SK-N-MC (cell line): ENCODE data around the gene THAP7.
"Not testable (repeated sequence)": the region's sequence is repeated elsewhere in the genome, so short reads cannot be mapped to it uniquely, and the experiment has no call there.

Source experiments
- DNase-seq: peaks from one replicate; pipeline ENCODE4 v3.0.0-alpha.2; 2011; ENCODE audit warnings: low read depth, low spot score
- H3K27ac ChIP-seq: fragments of 200-600 bp; sonication (generic); 2 replicates; pipeline ENCODE4 v1.5.1; 2016; ENCODE audit warnings: mixed run types
- H3K36me3 ChIP-seq: fragments of 200-600 bp; sonication (generic); 2 replicates; pipeline ENCODE4 v1.6.1; 2017; ENCODE audit warnings: antibody characterized with exemption, low read length, mixed read lengths; ENCODE audit not compliant: insufficient read depth
- H3K4me3 ChIP-seq: fragments of 200-600 bp; sonication (generic); 2 replicates; pipeline ENCODE4 v1.5.1; 2016
- H3K9ac ChIP-seq: fragments of 200-600 bp; sonication (generic); 2 replicates; pipeline ENCODE4 v1.8.0; 2017; ENCODE audit warnings: mixed run types, mixed read lengths; ENCODE audit not compliant: insufficient read length
- H3K9me3 ChIP-seq: fragments of 200-600 bp; sonication (generic); 2 replicates; pipeline ENCODE4 v1.6.1; 2017; ENCODE audit warnings: low read depth, mild to moderate bottlenecking, antibody characterized with exemption, low read length, moderate library complexity, mixed read lengths
- EZH2 ChIP-seq: fragments of 200-600 bp; sonication (generic); IDR thresholded peaks from one replicate; pipeline ENCODE4 v1.6.1; 2017; ENCODE audit warnings: antibody characterized with exemption
- FOXP2 ChIP-seq: optimal IDR thresholded peaks from 2 replicates; pipeline ENCODE3; 2011; ENCODE audit warnings: mild to moderate bottlenecking, moderate library complexity; ENCODE audit not compliant: insufficient read depth; ENCODE audit errors: extremely low read length, control extremely low read depth
- POLR2AphosphoS5 ChIP-seq: IDR thresholded peaks from 2 replicates; pipeline ENCODE4 v1.6.1; 2012; ENCODE audit warnings: mild to moderate bottlenecking, low read depth, low read length, borderline replicate concordance

THAP7 gene

DNA sequence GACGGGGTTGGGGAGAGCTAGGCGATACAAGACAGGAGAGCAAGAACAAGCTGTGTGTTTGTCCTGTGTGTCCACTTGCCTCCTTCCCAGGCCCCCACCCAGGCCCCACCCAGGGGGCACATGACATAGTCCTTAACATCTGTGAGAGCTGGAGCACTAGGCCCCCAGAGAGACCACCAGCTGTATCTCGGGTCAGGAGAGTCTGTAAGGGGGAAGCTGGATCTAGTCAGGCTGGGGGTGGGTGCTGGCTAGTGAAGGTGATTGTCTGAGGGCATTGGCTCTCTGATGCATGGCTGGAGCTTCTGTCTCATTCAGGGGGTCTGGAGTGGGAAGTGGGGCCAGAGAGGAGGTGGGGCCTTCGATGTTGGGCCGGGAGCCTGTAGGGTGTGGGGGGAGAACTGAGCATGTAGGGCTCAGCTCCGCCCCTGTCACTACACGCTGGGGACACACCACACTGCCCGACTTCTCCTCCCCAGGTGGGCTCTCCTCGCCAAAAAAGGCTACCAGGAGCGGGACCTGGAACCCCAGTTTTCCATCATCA is 13.6 kb upstream of the THAP7 start:
- no peak overlapping the region for H3K4me3 ChIP-seq
- H3K36me3 ChIP-seq = no peaks in the 10 kb centered on the region
- no peak for DNase-seq
- TF ChIP-seq POLR2AphosphoS5 (no peak), FOXP2 (no peak), EZH2 (no peak)
- H3K9ac ChIP-seq = no peak overlapping the region
- H3K9me3 ChIP-seq = no peaks in the 10 kb centered on the region
- no peak overlapping the region for H3K27ac ChIP-seq

DNA sequence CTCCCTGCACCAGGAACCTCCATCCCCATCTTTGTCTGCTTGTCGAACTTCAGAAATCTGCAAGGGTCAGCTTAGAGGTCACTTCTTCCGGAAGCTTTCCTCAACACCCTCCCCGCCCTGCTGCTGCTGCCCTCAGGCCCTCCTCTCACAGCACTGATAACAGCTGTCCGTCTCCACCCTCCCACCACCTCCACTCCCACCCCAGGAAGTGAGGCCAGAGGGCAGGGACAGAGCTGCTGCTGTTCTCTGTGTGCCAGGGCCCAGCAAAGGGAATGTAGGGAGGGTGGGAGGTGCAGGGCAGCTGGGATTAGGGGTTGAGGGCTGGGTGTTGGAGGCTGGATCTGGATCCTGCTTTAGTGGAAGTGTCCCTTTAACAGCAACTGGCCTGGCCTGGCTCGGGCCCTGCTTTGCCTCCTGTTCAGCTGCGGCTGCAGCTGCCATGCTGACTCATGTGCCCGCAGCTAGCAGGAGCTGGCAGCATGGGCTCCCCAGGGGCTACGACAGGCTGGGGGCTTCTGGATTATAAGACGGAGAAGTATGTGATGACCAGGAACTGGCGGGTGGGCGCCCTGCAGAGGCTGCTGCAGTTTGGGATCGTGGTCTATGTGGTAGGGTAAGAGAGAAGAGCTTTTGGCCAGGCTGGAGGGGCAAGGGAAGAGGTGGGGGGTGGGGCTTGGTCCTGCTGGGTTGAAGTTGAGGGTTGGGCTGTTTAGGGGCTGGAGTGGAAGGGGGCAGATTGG is 13.0 kb upstream of the THAP7 start, which contains the start of gene P2RX6:
Gene P2RX6, plus strand, starts transcription at position 440 of the 740 bp plus-strand sequence. Its CDS starts 10 bp downstream, at position 450.
- Histone ChIP-seq H3K36me3 (no peaks in the 10 kb centered on the region), H3K27ac (peak within 1 kb of the TSS; percentile 47), H3K4me3 (peak within 1 kb of the TSS; percentile 71), H3K9ac (no peak within 1 kb of the TSS), H3K9me3 (no peaks in the 10 kb centered on the region)
- TF ChIP-seq POLR2AphosphoS5 = no peak
- no peak for TF ChIP-seq FOXP2
- no peak for TF ChIP-seq EZH2
- no peak for DNase-seq

DNA sequence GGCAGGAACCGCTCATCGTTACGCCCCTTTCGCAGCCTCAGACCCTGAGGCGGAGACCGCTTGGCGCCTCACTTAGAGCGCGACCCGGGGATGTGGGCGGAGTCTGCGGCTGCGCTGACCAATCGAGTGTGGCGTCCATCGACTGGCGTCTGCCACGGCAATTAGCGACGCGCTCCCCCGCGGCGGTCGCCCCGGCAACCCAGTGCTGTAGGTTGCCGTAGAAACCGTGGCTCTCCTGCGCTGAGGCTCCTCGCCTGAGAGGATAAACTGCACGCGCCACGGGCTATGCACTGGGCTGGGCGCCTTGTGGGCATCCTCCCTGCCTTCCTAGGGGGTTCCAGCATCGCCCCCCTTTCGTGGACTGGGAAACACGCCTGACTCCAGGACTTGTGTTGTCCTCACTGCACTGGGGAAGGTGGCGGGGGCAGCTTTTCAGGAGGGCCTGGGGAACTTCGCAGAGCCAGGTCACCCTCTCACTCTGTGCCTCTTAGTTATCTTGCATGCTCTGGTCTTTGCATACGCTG is 12.3 kb upstream of the THAP7 start:
- peak overlapping the region; percentile 71 for H3K4me3 ChIP-seq
- TF ChIP-seq FOXP2 (no peak), EZH2 (no peak), POLR2AphosphoS5 (no peak)
- H3K9ac ChIP-seq = no peak overlapping the region
- DNase-seq = peak; percentile 75
- H3K36me3 ChIP-seq = no peaks in the 10 kb centered on the region
- peak overlapping the region; percentile 47; the same call in 1 of the 2 replicates for H3K27ac ChIP-seq
- no peaks in the 10 kb centered on the region for H3K9me3 ChIP-seq

DNA sequence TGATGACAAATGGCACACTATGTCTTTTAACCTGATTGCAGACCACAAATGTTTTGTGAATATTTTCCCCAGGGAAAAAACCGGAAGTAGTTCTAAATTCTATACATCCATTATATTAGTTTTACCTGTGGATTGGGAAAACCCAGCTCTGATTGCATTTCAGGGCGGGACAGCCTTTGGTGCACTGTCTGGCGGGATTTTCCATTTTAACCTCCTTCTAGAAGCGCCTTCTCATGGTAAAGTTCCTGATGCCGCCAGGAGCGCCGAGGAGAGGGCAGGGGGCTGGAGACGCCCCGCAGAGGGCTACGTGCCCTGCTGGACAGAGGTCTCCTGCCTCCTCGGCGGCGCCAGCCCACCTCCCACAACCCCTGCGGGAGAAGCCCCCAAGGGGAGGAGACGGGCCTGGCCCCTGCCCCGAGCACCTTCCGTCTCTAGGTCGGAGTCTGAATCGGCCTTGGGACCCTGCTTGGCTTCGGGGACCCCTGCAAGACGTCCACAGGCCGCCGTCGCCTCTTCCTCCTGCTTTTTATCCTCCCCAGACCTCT is 11.8 kb upstream of the THAP7 start:
- no peaks in the 10 kb centered on the region for H3K9me3 ChIP-seq
- peak overlapping the region; percentile 2 for H3K9ac ChIP-seq
- peak overlapping the region; percentile 47 for H3K27ac ChIP-seq
- peak overlapping the region; percentile 71 for H3K4me3 ChIP-seq
- DNase-seq = no peak
- H3K36me3 ChIP-seq = no peaks in the 10 kb centered on the region
- TF ChIP-seq FOXP2 (no peak), EZH2 (no peak), POLR2AphosphoS5 (peak; percentile 76; the same call in 1 of the 2 replicates)

DNA sequence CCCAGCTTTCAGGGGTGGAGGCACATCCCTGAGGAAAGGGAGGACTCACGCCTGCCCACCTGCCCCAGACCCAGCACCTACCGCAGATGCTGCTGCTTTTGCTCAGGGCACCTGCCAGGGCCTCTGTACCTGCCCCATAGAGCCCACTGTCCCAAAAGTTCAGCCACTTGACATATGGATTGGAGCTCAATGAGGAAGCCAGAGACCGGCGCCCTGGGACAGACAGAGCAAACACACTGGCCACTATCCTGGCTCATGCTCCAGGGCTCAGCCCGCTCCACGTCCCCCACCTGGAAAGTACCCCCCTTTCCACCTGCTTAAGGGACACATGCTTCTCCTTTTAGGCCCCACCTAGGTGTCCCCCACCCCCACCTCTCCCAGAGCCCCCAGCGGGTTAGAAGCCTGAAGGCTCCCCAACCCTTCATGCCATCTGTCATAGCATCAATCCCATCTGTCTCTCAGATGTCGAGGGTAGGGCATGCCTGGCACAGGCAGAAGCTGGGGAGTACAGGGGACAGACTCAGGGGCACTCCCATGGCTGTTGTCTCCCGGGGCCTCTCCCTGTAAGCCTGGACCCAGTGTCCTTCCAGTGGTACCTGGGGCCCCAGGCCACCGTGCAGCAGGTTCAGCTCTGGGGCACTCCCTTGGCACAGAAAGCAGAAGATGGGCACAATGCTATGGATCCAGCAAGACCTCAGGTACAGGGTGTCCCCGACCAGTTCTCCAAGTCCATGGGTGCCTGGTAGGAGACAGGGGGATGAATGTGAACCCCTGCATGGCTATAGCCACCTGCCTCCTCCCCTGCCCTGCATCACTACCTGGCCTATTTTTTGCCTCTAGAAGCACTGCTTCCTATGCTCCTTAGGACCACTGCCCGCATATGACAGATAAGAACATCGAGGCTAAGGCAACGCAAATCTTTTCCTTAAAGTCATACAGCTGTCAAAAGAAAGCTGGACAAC is 10.8 kb upstream of the THAP7 start:
- no peak overlapping the region for H3K9ac ChIP-seq
- no peak for DNase-seq
- H3K27ac ChIP-seq = 0 out of 2 replicates have a peak overlapping the region, but pooled peaks have one; percentile 47
- H3K9me3 ChIP-seq = no peaks in the 10 kb centered on the region
- no peaks in the 10 kb centered on the region for H3K36me3 ChIP-seq
- TF ChIP-seq FOXP2 = no peak
- TF ChIP-seq EZH2 = no peak
- no peak for TF ChIP-seq POLR2AphosphoS5
- no peak overlapping the region for H3K4me3 ChIP-seq

DNA sequence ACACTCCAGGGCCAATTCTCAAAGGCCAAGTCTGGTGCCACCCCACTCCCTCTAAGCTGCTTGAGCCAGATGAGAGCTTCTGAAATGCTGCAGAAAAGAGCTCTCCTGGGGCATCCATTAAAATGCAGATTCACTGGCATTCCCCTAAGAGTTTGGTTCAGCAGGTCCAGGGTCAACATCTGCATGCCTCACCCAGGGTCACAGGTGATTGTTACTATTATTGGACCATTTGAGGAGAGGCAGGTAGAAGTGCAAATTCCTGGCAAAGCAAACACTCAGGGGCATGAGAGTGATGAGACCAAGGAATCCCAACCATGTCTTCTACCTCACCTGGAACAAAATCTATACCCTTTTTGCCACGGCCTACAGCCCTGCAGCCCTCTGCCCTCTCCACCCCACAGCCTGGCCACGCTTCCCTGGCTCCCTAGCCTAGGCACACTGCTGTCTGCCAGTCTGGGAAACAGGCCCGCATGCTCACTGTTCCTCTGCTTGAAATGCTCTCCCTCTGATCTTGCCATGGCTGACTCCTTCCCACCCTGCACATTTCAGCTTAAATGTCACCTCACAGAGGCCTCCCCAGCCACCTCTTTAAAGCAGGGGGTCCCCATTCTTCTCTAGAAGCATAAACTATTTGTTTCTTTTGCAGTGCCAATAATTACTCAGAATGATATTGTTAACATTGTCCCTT is 8.7 kb upstream of the THAP7 start:
- Histone ChIP-seq H3K9ac (no peak overlapping the region), H3K9me3 (no peaks in the 10 kb centered on the region), H3K27ac (no peak overlapping the region), H3K4me3 (no peak overlapping the region), H3K36me3 (no peaks in the 10 kb centered on the region)
- TF ChIP-seq FOXP2 (no peak), POLR2AphosphoS5 (no peak), EZH2 (no peak)
- DNase-seq = no peak

DNA sequence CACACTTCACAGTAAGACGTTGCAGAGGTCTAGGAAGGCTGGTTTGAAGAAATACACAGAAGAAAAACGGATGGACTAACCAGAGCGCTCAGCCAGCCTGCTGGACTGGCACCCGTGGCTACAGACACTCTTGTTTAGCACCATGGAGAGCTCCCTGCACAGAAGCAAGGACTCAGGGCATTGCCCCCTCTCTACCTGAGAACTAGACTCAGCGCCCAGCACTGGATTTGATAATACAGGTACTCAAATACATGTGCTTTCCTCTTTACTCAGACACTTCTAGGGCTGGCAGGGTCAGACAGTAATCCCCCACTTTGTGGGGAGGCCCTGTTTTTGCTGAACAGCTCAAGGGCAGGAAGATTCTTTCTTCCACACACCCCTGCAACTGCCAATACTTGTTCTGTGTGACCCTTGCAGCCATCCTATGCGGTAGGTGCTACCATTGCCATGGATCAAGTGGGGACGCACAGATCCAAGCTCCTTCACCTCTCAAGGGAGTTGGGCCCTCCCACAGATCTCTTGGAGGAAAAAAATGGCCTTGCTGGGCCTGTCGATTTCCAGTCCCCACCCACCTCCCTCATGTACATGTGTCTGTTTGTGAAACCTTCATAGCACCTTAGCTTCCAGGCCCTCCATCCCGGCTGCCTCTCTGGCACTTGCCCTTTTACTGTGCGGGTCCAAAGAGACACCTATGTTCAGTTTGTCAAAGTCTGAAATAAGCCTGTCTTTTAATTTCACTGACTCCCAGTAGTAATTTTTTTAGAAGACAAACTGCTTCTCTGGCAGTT is 7.9 kb upstream of the THAP7 start:
- H3K27ac ChIP-seq = no peak overlapping the region
- TF ChIP-seq FOXP2 = no peak
- no peak for TF ChIP-seq EZH2
- no peak for TF ChIP-seq POLR2AphosphoS5
- no peak overlapping the region for H3K9ac ChIP-seq
- DNase-seq = peak; percentile 32
- H3K36me3 ChIP-seq = no peaks in the 10 kb centered on the region
- H3K4me3 ChIP-seq = no peak overlapping the region
- H3K9me3 ChIP-seq = no peaks in the 10 kb centered on the region

DNA sequence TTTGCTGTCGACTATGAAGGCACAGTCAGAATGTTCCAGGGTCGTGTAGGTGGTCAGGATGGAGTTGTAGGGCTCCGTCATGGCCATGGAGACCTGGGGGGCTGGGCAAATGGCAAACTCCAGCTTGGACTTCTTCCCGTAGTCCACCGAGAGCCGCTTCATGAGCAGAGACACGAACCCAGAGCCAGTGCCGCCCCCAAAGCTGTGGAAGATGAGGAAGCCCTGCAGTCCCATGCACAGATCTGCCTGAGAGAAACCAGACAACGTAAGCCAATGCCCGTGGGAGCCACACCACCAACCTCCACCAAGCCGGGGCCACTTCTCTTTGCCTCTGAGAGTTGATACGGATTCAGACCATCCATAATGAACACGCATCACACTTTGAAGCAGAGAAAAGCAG is 7.3 kb upstream of the THAP7 start:
- H3K27ac ChIP-seq, H3K36me3 ChIP-seq, H3K9me3 ChIP-seq, DNase-seq, H3K4me3 ChIP-seq, H3K9ac ChIP-seq: not testable (repeated sequence)
